PC-9 (cell line): Measurements from ENCODE around the gene SLC13A2.

Experiments used
- EZH2 ChIP-seq: fragments of 200-600 bp; sonication (generic); IDR thresholded peaks from 2 replicates; pipeline ENCODE4 v1.8.0; 2017; ENCODE audit warnings: antibody characterized with exemption, low read depth
- TF ChIP-seq, protein P1 (sequence below): fragments of 200-600 bp; sonication (generic); conservative IDR thresholded peaks from 2 replicates; pipeline ENCODE4 v1.6.1; 2017; ENCODE audit warnings: mixed run types, antibody characterized with exemption, mild to moderate bottlenecking, moderate library complexity

DNA sequence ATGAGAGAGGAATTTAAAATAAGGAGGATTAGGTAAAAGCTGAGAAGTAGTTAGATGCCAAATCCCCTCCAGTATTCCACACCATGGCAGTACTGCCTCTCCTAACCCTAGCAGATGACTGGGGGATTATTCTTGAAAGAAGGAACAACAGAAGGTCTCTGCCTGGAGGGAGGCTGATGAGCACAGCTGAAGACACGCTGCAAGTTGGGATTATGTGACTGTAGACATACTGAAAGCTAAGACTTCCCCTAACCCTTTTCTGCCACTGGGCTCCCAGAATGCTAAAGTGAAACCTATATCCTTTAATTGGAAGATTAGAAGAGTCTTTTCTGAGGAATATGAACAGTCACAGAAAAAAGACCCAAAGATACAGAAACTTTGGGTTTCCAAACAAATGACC lies 39.7 kb upstream of the SLC13A2 start:
- TF ChIP-seq, protein P1, sequence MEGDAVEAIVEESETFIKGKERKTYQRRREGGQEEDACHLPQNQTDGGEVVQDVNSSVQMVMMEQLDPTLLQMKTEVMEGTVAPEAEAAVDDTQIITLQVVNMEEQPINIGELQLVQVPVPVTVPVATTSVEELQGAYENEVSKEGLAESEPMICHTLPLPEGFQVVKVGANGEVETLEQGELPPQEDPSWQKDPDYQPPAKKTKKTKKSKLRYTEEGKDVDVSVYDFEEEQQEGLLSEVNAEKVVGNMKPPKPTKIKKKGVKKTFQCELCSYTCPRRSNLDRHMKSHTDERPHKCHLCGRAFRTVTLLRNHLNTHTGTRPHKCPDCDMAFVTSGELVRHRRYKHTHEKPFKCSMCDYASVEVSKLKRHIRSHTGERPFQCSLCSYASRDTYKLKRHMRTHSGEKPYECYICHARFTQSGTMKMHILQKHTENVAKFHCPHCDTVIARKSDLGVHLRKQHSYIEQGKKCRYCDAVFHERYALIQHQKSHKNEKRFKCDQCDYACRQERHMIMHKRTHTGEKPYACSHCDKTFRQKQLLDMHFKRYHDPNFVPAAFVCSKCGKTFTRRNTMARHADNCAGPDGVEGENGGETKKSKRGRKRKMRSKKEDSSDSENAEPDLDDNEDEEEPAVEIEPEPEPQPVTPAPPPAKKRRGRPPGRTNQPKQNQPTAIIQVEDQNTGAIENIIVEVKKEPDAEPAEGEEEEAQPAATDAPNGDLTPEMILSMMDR: no peak
- TF ChIP-seq EZH2: no peak
